Tibial artery (tissue), 4 donors: ENCODE data around the gene PLA2G12B.

Experiments used
- DNase-seq, 2 donors: peaks; one replicate each; pipeline ENCODE4 v3.0.0-alpha.2; 2019
- H3K27ac ChIP-seq, 2 donors: fragments of 200-600 bp; sonication (generic) in 1 of 2; 1 replicate in 1 of 2; 2 replicates in 1 of 2; pipeline ENCODE4 v1.5.1; 2018 to 2019; ENCODE audit warnings: mild to moderate bottlenecking in 1 of 2
- H3K27me3 ChIP-seq, 2 donors: fragments of 200-600 bp; sonication (generic) in 1 of 2; one replicate each; pipeline versions ENCODE4 v1.5.1 to v1.6.0; 2016 to 2019
- H3K36me3 ChIP-seq, 3 donors: fragments of 200-600 bp; sonication (generic) in 2 of 3; one replicate each; pipeline ENCODE4 v1.5.1; 2016 to 2019; ENCODE audit warnings: mild to moderate bottlenecking in 2 of 3
- H3K4me1 ChIP-seq, 4 donors: fragments of 200-600 bp; sonication (generic) in 2 of 4; 1 replicate in 3 of 4; 2 replicates in 1 of 4; pipeline ENCODE4 v1.5.1; 2016 to 2019
- H3K4me3 ChIP-seq, 2 donors: fragments of 200-600 bp; sonication (generic) in 1 of 2; 1 replicate in 1 of 2; 2 replicates in 1 of 2; pipeline ENCODE4 v1.5.1; 2018 to 2019; ENCODE audit warnings: mild to moderate bottlenecking in 2 of 2
- H3K9me3 ChIP-seq, 3 donors: fragments of 200-600 bp; sonication (generic) in 1 of 3; one replicate each; pipeline ENCODE4 v1.5.1; 2016 to 2019
- intact Hi-C: fragments of 100-400 bp; cut with DNase I; formaldehyde crosslinking; loops from one replicate; pipeline ENCODE4 v1.15.0; 2023; ENCODE audit warnings: low total_unique reads
- TF ChIP-seq, protein P1 (sequence below), 2 experiments: fragments of 200-600 bp in 1 of 2; fragments of 450-650 bp in 1 of 2; IDR thresholded peaks; one replicate each; pipeline ENCODE4 v1.5.1; 2017 to 2019; ENCODE audit warnings: antibody characterized with exemption in 2 of 2, mild to moderate bottlenecking in 1 of 2, moderate library complexity in 1 of 2

PLA2G12B gene

DNA sequence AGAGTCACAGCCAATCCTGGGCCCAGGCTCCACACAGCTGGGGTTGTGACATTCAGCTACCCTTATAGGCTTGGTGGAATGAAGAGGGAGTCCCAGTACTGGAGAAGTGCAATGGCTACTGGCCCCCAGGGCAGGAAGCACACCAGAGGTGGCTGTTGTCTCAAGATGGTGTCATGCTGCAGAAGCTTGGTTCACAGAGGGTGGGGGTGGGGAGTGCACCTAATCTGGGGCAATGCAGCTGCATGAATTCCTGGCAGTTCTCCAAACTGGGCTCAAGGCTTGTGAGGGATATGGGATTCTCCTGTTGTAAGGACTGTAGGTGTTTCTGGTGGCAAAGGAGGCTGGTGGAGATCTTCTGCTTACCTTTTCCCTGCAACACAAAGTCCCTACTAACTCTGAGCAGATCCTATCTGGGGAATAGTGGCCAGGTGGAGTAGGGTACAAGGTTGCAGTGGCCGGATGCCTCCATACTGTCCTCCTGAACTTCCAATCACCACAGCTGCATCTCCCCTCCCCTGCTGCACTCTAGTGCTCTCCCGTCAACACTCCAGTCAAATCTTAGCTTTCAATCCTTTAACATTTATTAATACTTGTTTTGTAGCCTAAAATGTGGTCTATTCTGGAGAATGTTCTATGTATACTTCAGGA is 27.4 kb upstream of the PLA2G12B start:
- intact Hi-C loops = no loop called here
- H3K4me1 ChIP-seq = no peaks in the 10 kb centered on the region
- TF ChIP-seq, protein P1, sequence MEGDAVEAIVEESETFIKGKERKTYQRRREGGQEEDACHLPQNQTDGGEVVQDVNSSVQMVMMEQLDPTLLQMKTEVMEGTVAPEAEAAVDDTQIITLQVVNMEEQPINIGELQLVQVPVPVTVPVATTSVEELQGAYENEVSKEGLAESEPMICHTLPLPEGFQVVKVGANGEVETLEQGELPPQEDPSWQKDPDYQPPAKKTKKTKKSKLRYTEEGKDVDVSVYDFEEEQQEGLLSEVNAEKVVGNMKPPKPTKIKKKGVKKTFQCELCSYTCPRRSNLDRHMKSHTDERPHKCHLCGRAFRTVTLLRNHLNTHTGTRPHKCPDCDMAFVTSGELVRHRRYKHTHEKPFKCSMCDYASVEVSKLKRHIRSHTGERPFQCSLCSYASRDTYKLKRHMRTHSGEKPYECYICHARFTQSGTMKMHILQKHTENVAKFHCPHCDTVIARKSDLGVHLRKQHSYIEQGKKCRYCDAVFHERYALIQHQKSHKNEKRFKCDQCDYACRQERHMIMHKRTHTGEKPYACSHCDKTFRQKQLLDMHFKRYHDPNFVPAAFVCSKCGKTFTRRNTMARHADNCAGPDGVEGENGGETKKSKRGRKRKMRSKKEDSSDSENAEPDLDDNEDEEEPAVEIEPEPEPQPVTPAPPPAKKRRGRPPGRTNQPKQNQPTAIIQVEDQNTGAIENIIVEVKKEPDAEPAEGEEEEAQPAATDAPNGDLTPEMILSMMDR (IDR thresholded peaks at IDR 0.05) = no peak
- DNase-seq = no peak
- H3K4me3 ChIP-seq = no peak overlapping the region
- no peaks in the 10 kb centered on the region for H3K27me3 ChIP-seq
- no peak overlapping the region for H3K27ac ChIP-seq
- H3K9me3 ChIP-seq = peaks cover 0 to 27% (median 14%) of the 10 kb centered on the region in 3 donors
- H3K36me3 ChIP-seq = no peaks in the 10 kb centered on the region

DNA sequence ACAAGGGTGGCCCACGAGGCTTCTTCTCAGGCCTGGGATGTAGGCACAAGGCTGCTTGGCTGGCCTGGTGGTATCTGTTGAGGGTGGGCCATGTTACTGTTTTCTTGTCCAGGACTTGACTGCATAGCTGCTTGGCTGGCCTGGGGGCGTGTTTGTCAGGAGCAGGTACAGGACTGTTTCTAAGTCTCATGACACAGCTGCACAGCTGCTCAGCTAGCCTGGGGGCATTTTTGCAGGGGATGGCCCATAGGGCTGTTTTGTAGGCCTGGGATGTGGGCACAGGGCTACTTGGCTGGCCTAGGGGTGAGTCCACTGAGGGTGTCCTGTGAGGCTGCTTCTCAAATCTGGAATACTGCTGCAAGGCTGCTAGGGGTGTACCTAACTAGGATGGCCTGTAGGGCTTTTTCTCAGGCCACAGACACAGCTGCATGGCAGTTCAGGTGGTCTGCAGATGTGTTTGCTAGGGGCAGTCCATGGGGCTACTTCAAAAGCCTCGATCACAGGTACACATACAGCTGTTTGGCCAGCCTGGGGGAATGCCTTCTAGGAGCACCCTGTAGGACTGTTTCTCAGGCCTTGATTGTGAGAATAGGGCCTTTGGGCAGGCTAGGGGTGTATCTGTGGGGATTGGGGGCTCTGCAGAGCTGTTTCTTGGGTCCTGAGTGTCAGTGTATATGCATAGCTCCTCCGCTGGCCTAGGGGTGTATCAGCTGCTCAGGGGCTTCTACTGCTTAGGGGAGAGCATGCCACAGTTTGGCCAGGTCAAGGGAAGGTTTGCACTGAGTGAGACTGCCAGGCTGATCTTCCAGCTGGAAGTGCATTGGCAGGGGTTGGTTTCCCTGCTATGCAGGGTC is 26.6 kb upstream of the PLA2G12B start:
- TF ChIP-seq, protein P1 (IDR thresholded peaks at IDR 0.05) = no peak
- H3K4me3 ChIP-seq = no peak overlapping the region
- intact Hi-C loops = no loop called here
- no peaks in the 10 kb centered on the region for H3K27me3 ChIP-seq
- peaks cover 0 to 35% (median 20%) of the 10 kb centered on the region in 3 donors for H3K9me3 ChIP-seq
- no peaks in the 10 kb centered on the region for H3K36me3 ChIP-seq
- no peak overlapping the region for H3K27ac ChIP-seq
- DNase-seq = no peak
- H3K4me1 ChIP-seq = no peaks in the 10 kb centered on the region

DNA sequence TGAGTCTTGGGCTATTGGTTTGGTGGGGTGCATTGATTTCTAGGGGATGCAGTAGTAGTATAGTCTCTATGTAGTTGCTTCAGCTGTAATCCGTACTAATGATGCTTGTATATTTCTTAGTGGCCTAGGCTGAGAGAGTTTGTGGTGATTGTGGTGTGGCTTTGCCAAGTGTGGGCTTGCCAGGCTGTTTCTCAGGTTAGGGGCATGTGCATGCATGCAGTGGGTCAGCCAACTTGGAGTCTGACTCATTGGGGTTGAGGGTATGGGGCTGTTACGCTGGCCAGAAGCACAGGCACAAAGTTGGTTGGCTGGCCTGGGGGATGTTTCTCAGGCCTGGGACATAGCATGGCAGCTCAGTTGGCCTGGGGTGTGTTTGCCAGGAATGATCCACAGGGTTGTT is 25.7 kb upstream of the PLA2G12B start:
- H3K36me3 ChIP-seq = no peaks in the 10 kb centered on the region
- intact Hi-C loops = no loop called here
- no peaks in the 10 kb centered on the region for H3K4me1 ChIP-seq
- DNase-seq = no peak
- TF ChIP-seq, protein P1 (IDR thresholded peaks at IDR 0.05) = no peak
- H3K27me3 ChIP-seq = no peaks in the 10 kb centered on the region
- H3K4me3 ChIP-seq = no peak overlapping the region
- H3K9me3 ChIP-seq = peaks cover 0 to 44% (median 26%) of the 10 kb centered on the region in 3 donors
- no peak overlapping the region for H3K27ac ChIP-seq

- no peaks in the 10 kb centered on the region for H3K27me3 ChIP-seq
- H3K36me3 ChIP-seq = no peaks in the 10 kb centered on the region
- no peak overlapping the region for H3K27ac ChIP-seq
- no peak overlapping the region for H3K4me3 ChIP-seq
- TF ChIP-seq, protein P1 (IDR thresholded peaks at IDR 0.05) = no peak
- peaks cover 0 to 50% (median 29%) of the 10 kb centered on the region in 3 donors for H3K9me3 ChIP-seq
- intact Hi-C loops = no loop called here
- no peak for DNase-seq
- H3K4me1 ChIP-seq = no peaks in the 10 kb centered on the region
Observed at GRCh38 chr10:72979709-72980108, 25.1 kb upstream of the PLA2G12B start.

- H3K36me3 ChIP-seq = no peaks in the 10 kb centered on the region
- H3K27ac ChIP-seq = no peak overlapping the region
- H3K4me1 ChIP-seq = no peaks in the 10 kb centered on the region
- intact Hi-C loops = no loop called here
- H3K4me3 ChIP-seq = no peak overlapping the region
- TF ChIP-seq, protein P1 (IDR thresholded peaks at IDR 0.05) = no peak
- H3K9me3 ChIP-seq = peaks cover 0 to 51% (median 29%) of the 10 kb centered on the region in 3 donors
- no peaks in the 10 kb centered on the region for H3K27me3 ChIP-seq
- DNase-seq = no peak
Observed at GRCh38 chr10:72976886-72977285, 22.3 kb upstream of the PLA2G12B start.
